KOPT-K1 (cell line): ENCODE data around the gene SMYD3.

Experiments used
- H3K27ac ChIP-seq: fragments of 200-600 bp; sonication (generic); 2 replicates; pipeline ENCODE4 v1.5.1; 2016; ENCODE audit warnings: antibody characterized with exemption, mild to moderate bottlenecking, low read depth, low read length; ENCODE audit not compliant: poor library complexity, severe bottlenecking
- H3K36me3 ChIP-seq: fragments of 200-600 bp; sonication (generic); 2 replicates; pipeline ENCODE4 v1.5.1; 2017; ENCODE audit warnings: antibody characterized with exemption, mild to moderate bottlenecking, low read length, moderate library complexity; ENCODE audit not compliant: insufficient read depth
- H3K9me3 ChIP-seq: fragments of 200-600 bp; sonication (generic); 2 replicates; pipeline ENCODE4 v1.5.1; 2017; ENCODE audit warnings: antibody characterized with exemption, low read length, mild to moderate bottlenecking; ENCODE audit not compliant: insufficient read depth, poor library complexity, severe bottlenecking

The SMYD3 gene

GRCh38 chr1:246506674-246507481 is at the start of gene SMYD3:
Gene SMYD3 (minus strand): TSS chr1:246507279.
- Histone ChIP-seq H3K27ac (peak within 1 kb of the TSS; percentile 57), H3K36me3 (peaks cover 34% of the 10 kb centered on the region), H3K9me3 (no peaks in the 10 kb centered on the region)

- Histone ChIP-seq H3K9me3 (no peaks in the 10 kb centered on the region), H3K36me3 (peaks cover 81% of the 10 kb centered on the region), H3K27ac (no peak overlapping the region)
Measured at GRCh38 chr1:246554201-246554600, 47.1 kb upstream of the SMYD3 start.

GRCh38 chr1:246552110-246552509 is 45.0 kb upstream of the SMYD3 start:
- Histone ChIP-seq H3K27ac (no peak overlapping the region), H3K36me3 (peaks cover 84% of the 10 kb centered on the region), H3K9me3 (no peaks in the 10 kb centered on the region)

GRCh38 chr1:246550402-246550801 is 43.3 kb upstream of the SMYD3 start:
- Histone ChIP-seq H3K9me3 (no peaks in the 10 kb centered on the region), H3K36me3 (peaks cover 82% of the 10 kb centered on the region), H3K27ac (no peak overlapping the region)

GRCh38 chr1:246549665-246550064 is 42.6 kb upstream of the SMYD3 start:
- H3K9me3 ChIP-seq = no peaks in the 10 kb centered on the region
- H3K27ac ChIP-seq = no peak overlapping the region
- H3K36me3 ChIP-seq = peaks cover 84% of the 10 kb centered on the region

- no peak overlapping the region for H3K27ac ChIP-seq
- no peaks in the 10 kb centered on the region for H3K9me3 ChIP-seq
- H3K36me3 ChIP-seq = peaks cover 85% of the 10 kb centered on the region
Measured at GRCh38 chr1:246544001-246544400, 36.9 kb upstream of the SMYD3 start.

GRCh38 chr1:246540738-246541491 is 33.8 kb upstream of the SMYD3 start:
- Histone ChIP-seq H3K27ac (no peak overlapping the region), H3K36me3 (peaks cover 62% of the 10 kb centered on the region), H3K9me3 (no peaks in the 10 kb centered on the region)

- no peaks in the 10 kb centered on the region for H3K9me3 ChIP-seq
- peaks cover 32% of the 10 kb centered on the region for H3K36me3 ChIP-seq
- H3K27ac ChIP-seq = no peak overlapping the region
Measured at GRCh38 chr1:246537887-246538286, 30.8 kb upstream of the SMYD3 start.

- H3K27ac ChIP-seq = no peak overlapping the region
- no peaks in the 10 kb centered on the region for H3K9me3 ChIP-seq
- peaks cover 27% of the 10 kb centered on the region for H3K36me3 ChIP-seq
Measured at GRCh38 chr1:246537441-246537840, 30.4 kb upstream of the SMYD3 start.

- Histone ChIP-seq H3K27ac (no peak overlapping the region), H3K36me3 (no peaks in the 10 kb centered on the region), H3K9me3 (peaks cover 14% of the 10 kb centered on the region)
Measured at GRCh38 chr1:246534114-246534513, 27.0 kb upstream of the SMYD3 start.

GRCh38 chr1:246533371-246533905 is 26.4 kb upstream of the SMYD3 start:
- H3K27ac ChIP-seq = no peak overlapping the region

GRCh38 chr1:246532519-246532918 is 25.4 kb upstream of the SMYD3 start:
- Histone ChIP-seq H3K36me3 (no peaks in the 10 kb centered on the region), H3K9me3 (peaks cover 14% of the 10 kb centered on the region), H3K27ac (no peak overlapping the region)

More at GRCh38 chr1:246533371-246533905, 26.4 kb upstream of the SMYD3 start:
- peaks cover 14% of the 10 kb centered on the region for H3K9me3 ChIP-seq
- H3K36me3 ChIP-seq = no peaks in the 10 kb centered on the region

- Histone ChIP-seq H3K36me3 (no peaks in the 10 kb centered on the region), H3K9me3 (peaks cover 14% of the 10 kb centered on the region), H3K27ac (no peak overlapping the region)
Measured at GRCh38 chr1:246530482-246530881, 23.4 kb upstream of the SMYD3 start.

GRCh38 chr1:246528933-246529731 is 22.1 kb upstream of the SMYD3 start:
- Histone ChIP-seq H3K36me3 (no peaks in the 10 kb centered on the region), H3K27ac (no peak overlapping the region), H3K9me3 (peaks cover 14% of the 10 kb centered on the region)
